ENCODE data around the gene GALNT2.

GRCh38 chr1:230303069-230303468, 236.0 kb downstream of the GALNT2 start:
- no peak for TF ChIP-seq USF2 (IDR thresholded peaks at IDR 0.05; ENCODE audit: low read depth, low read length)
- TF ChIP-seq BHLHE40 (IDR thresholded peaks at IDR 0.05; ENCODE audit: low read depth, low read length), result no peak
- no peak for TF ChIP-seq RCOR1 (IDR thresholded peaks at IDR 0.05; ENCODE audit: insufficient replicate concordance, low read length)
- TF ChIP-seq CTCF (conservative IDR thresholded peaks at IDR 0.05; ENCODE audit: low read depth, low read length), result no peak
- TF ChIP-seq MXI1 (IDR thresholded peaks at IDR 0.05; ENCODE audit: borderline replicate concordance, low read depth, low read length), result no peak
- no peak for TF ChIP-seq POLR2A (IDR thresholded peaks at IDR 0.05; ENCODE audit: low read depth, low read length)
- no peak for TF ChIP-seq RAD21 (IDR thresholded peaks at IDR 0.05; ENCODE audit: low read length)
- no peak for TF ChIP-seq FOS (IDR thresholded peaks at IDR 0.05; ENCODE audit: low read depth, low read length)
- no peak for TF ChIP-seq RFX5 (IDR thresholded peaks at IDR 0.05; ENCODE audit: low read depth, low read length)
- TF ChIP-seq CEBPB (IDR thresholded peaks at IDR 0.05; ENCODE audit: low read depth, low read length), result no peak
- TF ChIP-seq MAFK (IDR thresholded peaks at IDR 0.05; ENCODE audit: low read depth, low read length), result no peak

Measured in IMR-90 (cell line).